Breast epithelium (tissue), 3 donors: ENCODE data around the gene CRELD2.

Experiments used
- POLR2AphosphoS5 ChIP-seq, 3 donors: sonication (generic); formaldehyde crosslinking; IDR thresholded peaks; one replicate each; pipeline ENCODE4 v1.6.1; 2017; ENCODE audit warnings: antibody characterized with exemption in 3 of 3
- TF ChIP-seq, protein P1 (sequence below), 3 donors: fragments of 450-650 bp; IDR thresholded peaks; one replicate each; pipeline ENCODE4 v1.5.1; 2016 to 2017; ENCODE audit warnings: antibody characterized with exemption in 3 of 3, mild to moderate bottlenecking in 3 of 3, moderate library complexity in 3 of 3

DNA sequence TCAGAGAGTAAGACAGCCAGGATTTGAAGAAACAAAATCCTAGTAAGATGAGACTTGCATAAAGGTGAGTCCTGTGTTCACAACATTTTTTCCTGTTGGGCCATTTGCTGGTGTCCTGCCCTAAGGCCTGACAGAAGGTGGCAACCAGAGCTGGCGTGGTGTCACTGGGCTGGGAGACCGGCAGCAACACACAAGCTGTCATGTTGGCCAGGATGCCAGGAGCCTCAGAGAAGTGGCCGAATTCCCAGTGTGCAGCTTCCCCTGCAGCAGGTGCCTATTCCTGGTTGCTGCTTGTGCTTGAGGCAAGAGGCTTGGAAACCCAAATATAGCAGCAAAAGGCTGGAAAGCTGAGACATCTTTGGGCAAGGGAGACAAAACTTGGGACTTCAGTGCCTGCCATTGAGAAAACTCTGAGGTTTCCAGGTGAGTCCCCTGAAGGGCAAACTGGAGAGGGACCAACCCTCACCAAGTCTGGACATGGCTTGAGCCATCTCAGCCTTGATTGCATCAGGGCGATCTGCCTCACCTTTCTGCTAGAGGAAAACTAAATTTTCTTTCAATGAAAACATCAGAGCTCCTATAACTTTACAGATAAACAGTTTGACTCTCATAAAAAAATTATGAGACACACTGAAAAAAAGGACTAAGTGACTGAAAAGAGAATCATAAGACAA lies 26.1 kb upstream of the CRELD2 start:
- TF ChIP-seq, protein P1, sequence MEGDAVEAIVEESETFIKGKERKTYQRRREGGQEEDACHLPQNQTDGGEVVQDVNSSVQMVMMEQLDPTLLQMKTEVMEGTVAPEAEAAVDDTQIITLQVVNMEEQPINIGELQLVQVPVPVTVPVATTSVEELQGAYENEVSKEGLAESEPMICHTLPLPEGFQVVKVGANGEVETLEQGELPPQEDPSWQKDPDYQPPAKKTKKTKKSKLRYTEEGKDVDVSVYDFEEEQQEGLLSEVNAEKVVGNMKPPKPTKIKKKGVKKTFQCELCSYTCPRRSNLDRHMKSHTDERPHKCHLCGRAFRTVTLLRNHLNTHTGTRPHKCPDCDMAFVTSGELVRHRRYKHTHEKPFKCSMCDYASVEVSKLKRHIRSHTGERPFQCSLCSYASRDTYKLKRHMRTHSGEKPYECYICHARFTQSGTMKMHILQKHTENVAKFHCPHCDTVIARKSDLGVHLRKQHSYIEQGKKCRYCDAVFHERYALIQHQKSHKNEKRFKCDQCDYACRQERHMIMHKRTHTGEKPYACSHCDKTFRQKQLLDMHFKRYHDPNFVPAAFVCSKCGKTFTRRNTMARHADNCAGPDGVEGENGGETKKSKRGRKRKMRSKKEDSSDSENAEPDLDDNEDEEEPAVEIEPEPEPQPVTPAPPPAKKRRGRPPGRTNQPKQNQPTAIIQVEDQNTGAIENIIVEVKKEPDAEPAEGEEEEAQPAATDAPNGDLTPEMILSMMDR (IDR thresholded peaks at IDR 0.05): no peak
- TF ChIP-seq POLR2AphosphoS5 (IDR thresholded peaks at IDR 0.05): no peak
